ENCODE results near the gene PUSL1.

GRCh38 chr1:1329304-1330210 is 21.2 kb downstream of the PUSL1 start:
- TF ChIP-seq GATA3 (IDR thresholded peaks at IDR 0.05; ENCODE audit: low read depth, low read length) (no peak), GATA2 (IDR thresholded peaks at IDR 0.05; ENCODE audit: low read depth, low read length) (no peak)

Measured in SH-SY5Y (cell line).